ENCODE measurements around the gene NUDT2.
"Not testable (repeated sequence)": the region's sequence is repeated elsewhere in the genome, so short reads cannot be mapped to it uniquely, and the experiment has no call there.

NUDT2 gene

DNA sequence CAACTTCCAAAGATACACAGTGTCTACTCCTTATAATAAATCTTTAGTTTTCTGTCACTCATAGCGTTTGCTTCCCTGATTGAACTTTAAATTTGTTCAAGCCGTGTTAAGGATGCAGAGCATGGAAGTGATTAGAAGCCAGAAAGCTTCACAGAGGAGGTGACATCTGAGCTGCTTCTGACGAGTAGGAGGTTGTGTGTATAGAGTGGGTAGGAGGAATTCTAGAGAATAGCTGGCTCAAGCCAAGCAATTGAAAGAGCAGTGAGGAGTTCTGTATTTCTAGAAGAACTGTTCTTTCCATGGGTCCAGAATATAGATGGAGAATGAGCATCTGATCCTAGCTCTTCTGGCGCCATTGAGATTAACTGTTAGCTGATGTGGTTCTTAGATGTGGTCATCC, 6.0 kb downstream of the NUDT2 start:
- peaks cover 4% of the 10 kb centered on the region for H3K79me1 ChIP-seq (ENCODE audit: low read length)

GRCh38 chr9:34337403-34337802, 8.0 kb downstream of the NUDT2 start:
- no peak overlapping the region for H3K18ac ChIP-seq (ENCODE audit: low read length)
- H4K5ac ChIP-seq (ENCODE audit: low read length), result no peak overlapping the region
- no CpG with 5 or more reads among the region's 2 CpGs for WGBS (ENCODE audit: extremely low coverage, insufficient coverage, low lambda C conversion rate)
- H2BK15ac ChIP-seq (replicated peaks; ENCODE audit: low read depth), result no peak overlapping the region
- H3K4me1 ChIP-seq (ENCODE audit: control insufficient read depth, low read depth, low read length), result peaks cover 15% of the 10 kb centered on the region
- H3K23ac ChIP-seq (ENCODE audit: low read length), result no peak overlapping the region
- H3K36me3 ChIP-seq (ENCODE audit: control insufficient read depth, insufficient read depth, low read length), result no peaks in the 10 kb centered on the region
- H3K4me2 ChIP-seq (ENCODE audit: low read length), result no peak overlapping the region
- no peak overlapping the region for H2BK5ac ChIP-seq (ENCODE audit: low read length)
- no peak overlapping the region for H3K9ac ChIP-seq (ENCODE audit: low read length)
- no peak overlapping the region for H2AK5ac ChIP-seq (ENCODE audit: low read length)
- H2BK120ac ChIP-seq (ENCODE audit: low read depth, low read length), result no peak overlapping the region
- no peaks in the 10 kb centered on the region for H3K27me3 ChIP-seq (ENCODE audit: insufficient read depth, low read length, poor library complexity)
- no peak overlapping the region for H3K27ac ChIP-seq (ENCODE audit: low read depth, low read length)
- peak; percentile 27 for DNase-seq
- no peak overlapping the region for H3K4me3 ChIP-seq (ENCODE audit: low read length)
- H3K79me2 ChIP-seq (ENCODE audit: control insufficient read depth, insufficient read depth, low read length), result no peaks in the 10 kb centered on the region
- H3K56ac ChIP-seq (ENCODE audit: low read length), result no peak overlapping the region
- no peak overlapping the region for H4K8ac ChIP-seq (ENCODE audit: low read depth, low read length)
- peaks cover 4% of the 10 kb centered on the region for H3K79me1 ChIP-seq (ENCODE audit: low read length)
- H3K4ac ChIP-seq (ENCODE audit: low read depth, low read length), result no peak overlapping the region

More for the DNA sequence above, 6.0 kb downstream of the NUDT2 start:
- no peak overlapping the region for H2BK120ac ChIP-seq (ENCODE audit: low read depth, low read length)
- no peak overlapping the region for H3K9ac ChIP-seq (ENCODE audit: low read length)
- H3K36me3 ChIP-seq (ENCODE audit: control insufficient read depth, insufficient read depth, low read length), result no peaks in the 10 kb centered on the region
- H4K5ac ChIP-seq (ENCODE audit: low read length), result no peak overlapping the region
- H3K4me2 ChIP-seq (ENCODE audit: low read length), result no peak overlapping the region
- no peaks in the 10 kb centered on the region for H3K27me3 ChIP-seq (ENCODE audit: insufficient read depth, low read length, poor library complexity)
- no peak overlapping the region for H3K4ac ChIP-seq (ENCODE audit: low read depth, low read length)
- H3K27ac ChIP-seq (ENCODE audit: low read depth, low read length), result no peak overlapping the region
- no peak for DNase-seq
- no peak overlapping the region for H3K4me3 ChIP-seq (ENCODE audit: low read length)
- no peak overlapping the region for H3K18ac ChIP-seq (ENCODE audit: low read length)
- no peaks in the 10 kb centered on the region for H3K79me2 ChIP-seq (ENCODE audit: control insufficient read depth, insufficient read depth, low read length)
- no peak overlapping the region for H2BK15ac ChIP-seq (replicated peaks; ENCODE audit: low read depth)
- WGBS (ENCODE audit: extremely low coverage, insufficient coverage, low lambda C conversion rate), result no CpG with 5 or more reads among the region's 4 CpGs
- no peak overlapping the region for H2AK5ac ChIP-seq (ENCODE audit: low read length)
- H3K23ac ChIP-seq (ENCODE audit: low read length), result no peak overlapping the region
- H4K8ac ChIP-seq (ENCODE audit: low read depth, low read length), result no peak overlapping the region
- peaks cover 17% of the 10 kb centered on the region for H3K4me1 ChIP-seq (ENCODE audit: control insufficient read depth, low read depth, low read length)
- H2BK5ac ChIP-seq (ENCODE audit: low read length), result no peak overlapping the region
- no peak overlapping the region for H3K56ac ChIP-seq (ENCODE audit: low read length)

DNA sequence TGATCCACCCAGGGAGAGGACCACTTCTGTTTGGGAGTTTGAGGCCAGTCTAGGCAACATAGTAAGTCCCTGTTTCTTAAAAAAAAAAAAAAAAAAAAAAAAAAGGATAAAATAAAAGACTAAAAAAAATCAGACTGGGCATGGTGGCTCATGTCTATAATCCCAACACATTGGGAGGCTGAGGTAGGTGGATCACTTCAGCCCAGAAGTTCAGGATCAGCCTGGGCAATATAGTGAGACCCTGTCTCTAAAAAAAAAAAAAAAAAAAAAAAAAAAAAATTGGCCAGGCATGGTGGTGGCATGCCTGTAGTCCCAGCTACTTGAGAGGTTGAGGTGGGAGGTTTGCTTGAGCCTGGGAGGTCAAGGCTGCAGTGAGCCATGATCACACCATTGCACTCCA, 8.7 kb downstream of the NUDT2 start:
- not testable (repeated sequence) for H3K79me2 ChIP-seq (ENCODE audit: control insufficient read depth, insufficient read depth, low read length); H3K4ac ChIP-seq (ENCODE audit: low read depth, low read length); H3K79me1 ChIP-seq (ENCODE audit: low read length); H2BK15ac ChIP-seq (replicated peaks; ENCODE audit: low read depth); H3K27ac ChIP-seq (ENCODE audit: low read depth, low read length); H3K27me3 ChIP-seq (ENCODE audit: insufficient read depth, low read length, poor library complexity); H3K4me3 ChIP-seq (ENCODE audit: low read length); H3K9ac ChIP-seq (ENCODE audit: low read length); H2AK5ac ChIP-seq (ENCODE audit: low read length); H3K36me3 ChIP-seq (ENCODE audit: control insufficient read depth, insufficient read depth, low read length); H4K8ac ChIP-seq (ENCODE audit: low read depth, low read length); H3K4me2 ChIP-seq (ENCODE audit: low read length); H4K5ac ChIP-seq (ENCODE audit: low read length); H2BK120ac ChIP-seq (ENCODE audit: low read depth, low read length); H2BK5ac ChIP-seq (ENCODE audit: low read length); H3K23ac ChIP-seq (ENCODE audit: low read length); DNase-seq; H3K18ac ChIP-seq (ENCODE audit: low read length); H3K56ac ChIP-seq (ENCODE audit: low read length)
- peaks cover 15% of the 10 kb centered on the region for H3K4me1 ChIP-seq (ENCODE audit: control insufficient read depth, low read depth, low read length)

GRCh38 chr9:34338665-34339385, 9.5 kb downstream of the NUDT2 start:
- Histone ChIP-seq H3K79me2 (ENCODE audit: control insufficient read depth, insufficient read depth, low read length) (no peaks in the 10 kb centered on the region), H3K27me3 (ENCODE audit: insufficient read depth, low read length, poor library complexity) (no peaks in the 10 kb centered on the region), H2BK5ac (ENCODE audit: low read length) (no peak overlapping the region), H2AK5ac (ENCODE audit: low read length) (no peak overlapping the region), H3K18ac (ENCODE audit: low read length) (no peak overlapping the region), H2BK15ac (replicated peaks; ENCODE audit: low read depth) (no peak overlapping the region), H3K23ac (ENCODE audit: low read length) (no peak overlapping the region), H3K9ac (ENCODE audit: low read length) (no peak overlapping the region), H3K79me1 (ENCODE audit: low read length) (peaks cover 3% of the 10 kb centered on the region), H3K27ac (ENCODE audit: low read depth, low read length) (no peak overlapping the region), H3K4ac (ENCODE audit: low read depth, low read length) (no peak overlapping the region), H3K36me3 (ENCODE audit: control insufficient read depth, insufficient read depth, low read length) (no peaks in the 10 kb centered on the region), H4K5ac (ENCODE audit: low read length) (no peak overlapping the region), H3K4me2 (ENCODE audit: low read length) (no peak overlapping the region), H2BK120ac (ENCODE audit: low read depth, low read length) (no peak overlapping the region), H3K4me1 (ENCODE audit: control insufficient read depth, low read depth, low read length) (peaks cover 15% of the 10 kb centered on the region), H3K56ac (ENCODE audit: low read length) (no peak overlapping the region), H3K4me3 (ENCODE audit: low read length) (no peak overlapping the region), H4K8ac (ENCODE audit: low read depth, low read length) (no peak overlapping the region)
- DNase-seq, result no peak
- WGBS (ENCODE audit: extremely low coverage, insufficient coverage, low lambda C conversion rate), result no CpG with 5 or more reads among the region's 2 CpGs

- Histone ChIP-seq H3K79me2 (ENCODE audit: control insufficient read depth, insufficient read depth, low read length) (no peaks in the 10 kb centered on the region), H2BK120ac (ENCODE audit: low read depth, low read length) (no peak overlapping the region), H3K4me2 (ENCODE audit: low read length) (no peak overlapping the region), H3K9ac (ENCODE audit: low read length) (no peak overlapping the region), H3K36me3 (ENCODE audit: control insufficient read depth, insufficient read depth, low read length) (no peaks in the 10 kb centered on the region), H2BK15ac (replicated peaks; ENCODE audit: low read depth) (no peak overlapping the region), H2BK5ac (ENCODE audit: low read length) (no peak overlapping the region), H3K27me3 (ENCODE audit: insufficient read depth, low read length, poor library complexity) (no peaks in the 10 kb centered on the region), H2AK5ac (ENCODE audit: low read length) (no peak overlapping the region), H3K4ac (ENCODE audit: low read depth, low read length) (no peak overlapping the region), H3K79me1 (ENCODE audit: low read length) (no peaks in the 10 kb centered on the region), H3K27ac (ENCODE audit: low read depth, low read length) (no peak overlapping the region), H4K5ac (ENCODE audit: low read length) (no peak overlapping the region), H3K56ac (ENCODE audit: low read length) (no peak overlapping the region), H3K4me3 (ENCODE audit: low read length) (no peak overlapping the region), H3K23ac (ENCODE audit: low read length) (no peak overlapping the region), H4K8ac (ENCODE audit: low read depth, low read length) (no peak overlapping the region), H3K18ac (ENCODE audit: low read length) (no peak overlapping the region), H3K4me1 (ENCODE audit: control insufficient read depth, low read depth, low read length) (no peaks in the 10 kb centered on the region)
- no peak for DNase-seq
- WGBS (ENCODE audit: extremely low coverage, insufficient coverage, low lambda C conversion rate), result no CpG with 5 or more reads among the region's 7 CpGs
These were observed 12.4 kb downstream of the NUDT2 start for GRCh38 chr9:34341659-34342295.

GRCh38 chr9:34343090-34343489, 13.7 kb downstream of the NUDT2 start:
- Histone ChIP-seq H3K36me3 (ENCODE audit: control insufficient read depth, insufficient read depth, low read length) (no peaks in the 10 kb centered on the region), H3K23ac (ENCODE audit: low read length) (no peak overlapping the region), H3K27ac (ENCODE audit: low read depth, low read length) (no peak overlapping the region), H2BK5ac (ENCODE audit: low read length) (no peak overlapping the region), H3K56ac (ENCODE audit: low read length) (no peak overlapping the region), H2AK5ac (ENCODE audit: low read length) (no peak overlapping the region), H2BK15ac (replicated peaks; ENCODE audit: low read depth) (no peak overlapping the region), H4K8ac (ENCODE audit: low read depth, low read length) (no peak overlapping the region), H3K4ac (ENCODE audit: low read depth, low read length) (no peak overlapping the region), H3K9ac (ENCODE audit: low read length) (no peak overlapping the region), H3K4me3 (ENCODE audit: low read length) (no peak overlapping the region), H3K4me2 (ENCODE audit: low read length) (no peak overlapping the region), H3K79me1 (ENCODE audit: low read length) (no peaks in the 10 kb centered on the region), H3K79me2 (ENCODE audit: control insufficient read depth, insufficient read depth, low read length) (no peaks in the 10 kb centered on the region), H2BK120ac (ENCODE audit: low read depth, low read length) (no peak overlapping the region), H3K18ac (ENCODE audit: low read length) (no peak overlapping the region), H4K5ac (ENCODE audit: low read length) (no peak overlapping the region), H3K4me1 (ENCODE audit: control insufficient read depth, low read depth, low read length) (no peaks in the 10 kb centered on the region), H3K27me3 (ENCODE audit: insufficient read depth, low read length, poor library complexity) (no peaks in the 10 kb centered on the region)
- no peak for DNase-seq
- no CpG with 5 or more reads among the region's 5 CpGs for WGBS (ENCODE audit: extremely low coverage, insufficient coverage, low lambda C conversion rate)

All from mesendoderm (in vitro differentiated cells).